ENCODE measurements around the gene SIGLEC6.

SIGLEC6 gene

GRCh38 chr19:51513968-51514367, 17.5 kb downstream of the SIGLEC6 start:
- DNase-seq: no peak
- no peaks in the 10 kb centered on the region for H3K27me3 ChIP-seq (replicated peaks; ENCODE audit: control insufficient read depth, insufficient read depth, low read length, poor library complexity, severe bottlenecking)

GRCh38 chr19:51511353-51511752, 20.1 kb downstream of the SIGLEC6 start:
- Histone ChIP-seq H3K9me3 (ENCODE audit: control insufficient read depth, low read length) (no peaks in the 10 kb centered on the region), H3K4me3 (ENCODE audit: insufficient read depth, low read depth, low read length, poor library complexity, severe bottlenecking) (no peak overlapping the region), H3K4me1 (ENCODE audit: control insufficient read depth, insufficient read depth, low read length, poor library complexity, severe bottlenecking) (no peaks in the 10 kb centered on the region), H3K27me3 (replicated peaks; ENCODE audit: control insufficient read depth, insufficient read depth, low read length, poor library complexity, severe bottlenecking) (peaks cover 5% of the 10 kb centered on the region), H3K36me3 (ENCODE audit: control insufficient read depth, insufficient read depth, low read length) (no peaks in the 10 kb centered on the region), H3K27ac (ENCODE audit: insufficient read depth, low read length, poor library complexity, severe bottlenecking) (no peak overlapping the region)
- no peak for DNase-seq

More at GRCh38 chr19:51513968-51514367, 17.5 kb downstream of the SIGLEC6 start:
- Histone ChIP-seq H3K27ac (ENCODE audit: insufficient read depth, low read length, poor library complexity, severe bottlenecking) (no peak overlapping the region), H3K9me3 (ENCODE audit: control insufficient read depth, low read length) (no peaks in the 10 kb centered on the region), H3K36me3 (ENCODE audit: control insufficient read depth, insufficient read depth, low read length) (no peaks in the 10 kb centered on the region), H3K4me3 (ENCODE audit: insufficient read depth, low read depth, low read length, poor library complexity, severe bottlenecking) (no peak overlapping the region), H3K4me1 (ENCODE audit: control insufficient read depth, insufficient read depth, low read length, poor library complexity, severe bottlenecking) (no peaks in the 10 kb centered on the region)

DNA sequence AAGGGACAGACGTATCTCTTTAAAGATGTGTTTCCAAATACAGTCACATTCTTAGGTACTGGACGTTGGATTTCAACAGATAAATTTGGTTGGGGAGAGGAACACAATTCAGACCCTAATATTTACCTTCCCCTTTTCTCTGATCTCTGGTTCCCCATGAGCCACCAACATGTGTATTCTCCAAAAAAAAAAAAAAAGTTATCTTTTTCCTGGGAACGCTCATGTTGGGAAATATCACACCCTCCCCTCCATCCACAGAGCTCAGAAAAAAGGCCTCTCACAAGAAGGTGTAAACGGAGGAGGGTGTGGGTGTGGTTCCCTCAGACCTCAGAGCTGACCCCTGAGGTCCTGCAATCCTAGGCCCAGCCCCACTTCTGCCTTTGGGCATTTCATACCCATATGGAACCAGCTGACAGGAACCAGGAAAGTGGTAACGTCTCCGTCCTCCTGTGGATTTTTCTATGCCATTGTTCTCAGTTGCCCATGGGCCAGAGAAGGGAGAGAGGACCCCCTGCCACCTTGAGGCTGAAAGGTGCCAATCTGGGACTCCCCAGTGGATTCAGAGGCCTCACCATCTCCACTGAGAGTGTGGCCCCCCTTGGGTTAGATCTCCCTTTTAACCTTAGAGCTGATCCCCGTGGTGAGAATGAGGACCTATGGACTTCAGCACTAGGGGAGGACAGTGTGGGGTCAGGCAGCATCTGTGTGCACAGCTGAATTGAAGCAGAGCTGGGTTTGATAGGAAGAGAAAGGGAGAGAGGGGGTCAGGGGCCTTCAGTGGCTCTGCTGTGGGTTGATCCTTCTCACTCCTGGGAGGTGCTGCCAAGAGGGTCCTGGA, 21.4 kb downstream of the SIGLEC6 start:
- Histone ChIP-seq H3K27me3 (replicated peaks; ENCODE audit: control insufficient read depth, insufficient read depth, low read length, poor library complexity, severe bottlenecking) (peaks cover 5% of the 10 kb centered on the region), H3K4me1 (ENCODE audit: control insufficient read depth, insufficient read depth, low read length, poor library complexity, severe bottlenecking) (no peaks in the 10 kb centered on the region), H3K9me3 (ENCODE audit: control insufficient read depth, low read length) (no peaks in the 10 kb centered on the region), H3K36me3 (ENCODE audit: control insufficient read depth, insufficient read depth, low read length) (no peaks in the 10 kb centered on the region), H3K4me3 (ENCODE audit: insufficient read depth, low read depth, low read length, poor library complexity, severe bottlenecking) (no peak overlapping the region), H3K27ac (ENCODE audit: insufficient read depth, low read length, poor library complexity, severe bottlenecking) (no peak overlapping the region)
- DNase-seq: no peak

GRCh38 chr19:51508059-51508733, 23.3 kb downstream of the SIGLEC6 start:
- no peak for DNase-seq
- no peaks in the 10 kb centered on the region for H3K36me3 ChIP-seq (ENCODE audit: control insufficient read depth, insufficient read depth, low read length)
- peaks cover 5% of the 10 kb centered on the region for H3K27me3 ChIP-seq (replicated peaks; ENCODE audit: control insufficient read depth, insufficient read depth, low read length, poor library complexity, severe bottlenecking)
- no peaks in the 10 kb centered on the region for H3K9me3 ChIP-seq (ENCODE audit: control insufficient read depth, low read length)
- no peak overlapping the region for H3K4me3 ChIP-seq (ENCODE audit: insufficient read depth, low read depth, low read length, poor library complexity, severe bottlenecking)
- H3K27ac ChIP-seq (ENCODE audit: insufficient read depth, low read length, poor library complexity, severe bottlenecking): no peak overlapping the region
- H3K4me1 ChIP-seq (ENCODE audit: control insufficient read depth, insufficient read depth, low read length, poor library complexity, severe bottlenecking): no peaks in the 10 kb centered on the region

- Histone ChIP-seq H3K4me3 (ENCODE audit: insufficient read depth, low read depth, low read length, poor library complexity, severe bottlenecking) (no peak overlapping the region), H3K4me1 (ENCODE audit: control insufficient read depth, insufficient read depth, low read length, poor library complexity, severe bottlenecking) (no peaks in the 10 kb centered on the region), H3K36me3 (ENCODE audit: control insufficient read depth, insufficient read depth, low read length) (no peaks in the 10 kb centered on the region), H3K27me3 (replicated peaks; ENCODE audit: control insufficient read depth, insufficient read depth, low read length, poor library complexity, severe bottlenecking) (peaks cover 5% of the 10 kb centered on the region), H3K27ac (ENCODE audit: insufficient read depth, low read length, poor library complexity, severe bottlenecking) (no peak overlapping the region), H3K9me3 (ENCODE audit: control insufficient read depth, low read length) (no peaks in the 10 kb centered on the region)
- no peak for DNase-seq
These were observed 23.8 kb downstream of the SIGLEC6 start for GRCh38 chr19:51507640-51508058.

GRCh38 chr19:51507192-51507591, 24.3 kb downstream of the SIGLEC6 start:
- H3K4me1 ChIP-seq (ENCODE audit: control insufficient read depth, insufficient read depth, low read length, poor library complexity, severe bottlenecking): no peaks in the 10 kb centered on the region
- DNase-seq: no peak
- H3K27ac ChIP-seq (ENCODE audit: insufficient read depth, low read length, poor library complexity, severe bottlenecking): no peak overlapping the region
- no peaks in the 10 kb centered on the region for H3K36me3 ChIP-seq (ENCODE audit: control insufficient read depth, insufficient read depth, low read length)
- H3K9me3 ChIP-seq (ENCODE audit: control insufficient read depth, low read length): no peaks in the 10 kb centered on the region
- H3K4me3 ChIP-seq (ENCODE audit: insufficient read depth, low read depth, low read length, poor library complexity, severe bottlenecking): no peak overlapping the region
- peaks cover 5% of the 10 kb centered on the region for H3K27me3 ChIP-seq (replicated peaks; ENCODE audit: control insufficient read depth, insufficient read depth, low read length, poor library complexity, severe bottlenecking)

GRCh38 chr19:51505904-51506303, 25.6 kb downstream of the SIGLEC6 start:
- H3K36me3 ChIP-seq (ENCODE audit: control insufficient read depth, insufficient read depth, low read length): no peaks in the 10 kb centered on the region
- no peak overlapping the region for H3K4me3 ChIP-seq (ENCODE audit: insufficient read depth, low read depth, low read length, poor library complexity, severe bottlenecking)
- peaks cover 5% of the 10 kb centered on the region for H3K27me3 ChIP-seq (replicated peaks; ENCODE audit: control insufficient read depth, insufficient read depth, low read length, poor library complexity, severe bottlenecking)
- no peak overlapping the region for H3K27ac ChIP-seq (ENCODE audit: insufficient read depth, low read length, poor library complexity, severe bottlenecking)
- DNase-seq: no peak
- H3K4me1 ChIP-seq (ENCODE audit: control insufficient read depth, insufficient read depth, low read length, poor library complexity, severe bottlenecking): no peaks in the 10 kb centered on the region
- no peaks in the 10 kb centered on the region for H3K9me3 ChIP-seq (ENCODE audit: control insufficient read depth, low read length)

DNA sequence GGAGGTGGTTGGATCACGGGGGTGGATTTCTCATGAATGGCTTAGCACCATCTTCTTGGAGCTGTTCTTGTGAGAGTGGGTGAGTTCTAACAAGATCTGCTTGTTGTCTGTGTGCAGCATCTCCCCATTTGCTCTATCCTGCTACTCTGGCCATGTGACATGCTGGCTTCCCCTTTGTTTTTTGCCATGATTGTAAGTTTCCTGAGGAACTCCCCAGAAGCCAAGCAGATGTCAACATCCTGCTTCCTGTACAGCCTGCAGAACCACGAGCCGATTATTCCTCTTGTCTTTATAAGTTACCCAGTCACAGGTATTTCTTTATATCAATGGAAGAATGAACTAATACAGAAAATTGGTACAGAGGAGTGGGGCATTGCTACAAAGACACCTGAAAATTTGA, 27.6 kb downstream of the SIGLEC6 start:
- no peaks in the 10 kb centered on the region for H3K36me3 ChIP-seq (ENCODE audit: control insufficient read depth, insufficient read depth, low read length)
- no peaks in the 10 kb centered on the region for H3K9me3 ChIP-seq (ENCODE audit: control insufficient read depth, low read length)
- H3K27me3 ChIP-seq (replicated peaks; ENCODE audit: control insufficient read depth, insufficient read depth, low read length, poor library complexity, severe bottlenecking): peaks cover 5% of the 10 kb centered on the region
- no peak for DNase-seq
- no peak overlapping the region for H3K27ac ChIP-seq (ENCODE audit: insufficient read depth, low read length, poor library complexity, severe bottlenecking)
- no peak overlapping the region for H3K4me3 ChIP-seq (ENCODE audit: insufficient read depth, low read depth, low read length, poor library complexity, severe bottlenecking)
- H3K4me1 ChIP-seq (ENCODE audit: control insufficient read depth, insufficient read depth, low read length, poor library complexity, severe bottlenecking): no peaks in the 10 kb centered on the region

DNA sequence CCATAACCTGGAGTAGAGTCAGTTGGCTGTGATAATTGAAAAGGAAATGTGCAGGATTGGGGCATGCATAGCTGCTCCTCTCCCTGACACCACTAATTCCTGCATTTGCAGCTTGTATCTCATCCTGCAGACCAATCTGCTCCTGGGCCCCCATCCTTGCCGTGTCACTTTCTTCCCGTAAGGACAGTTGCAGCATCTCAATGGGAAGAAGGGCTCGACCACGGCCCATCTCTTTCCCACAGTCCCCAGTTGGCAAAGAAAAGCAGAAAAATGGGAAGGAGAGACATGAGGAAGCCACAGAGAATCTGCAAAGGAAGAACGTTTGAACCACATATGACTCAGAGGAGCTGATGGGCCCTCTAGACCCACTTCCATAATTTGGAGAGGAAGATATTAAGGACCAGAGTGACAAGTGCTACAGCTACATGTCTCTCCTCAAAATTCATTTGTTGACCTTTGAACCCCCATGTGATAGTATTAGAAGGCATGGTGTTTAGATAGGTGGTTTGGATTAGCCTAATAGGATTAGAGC, 28.1 kb downstream of the SIGLEC6 start:
- Histone ChIP-seq H3K4me3 (ENCODE audit: insufficient read depth, low read depth, low read length, poor library complexity, severe bottlenecking) (no peak overlapping the region), H3K4me1 (ENCODE audit: control insufficient read depth, insufficient read depth, low read length, poor library complexity, severe bottlenecking) (no peaks in the 10 kb centered on the region), H3K36me3 (ENCODE audit: control insufficient read depth, insufficient read depth, low read length) (no peaks in the 10 kb centered on the region), H3K9me3 (ENCODE audit: control insufficient read depth, low read length) (no peaks in the 10 kb centered on the region), H3K27ac (ENCODE audit: insufficient read depth, low read length, poor library complexity, severe bottlenecking) (no peak overlapping the region), H3K27me3 (replicated peaks; ENCODE audit: control insufficient read depth, insufficient read depth, low read length, poor library complexity, severe bottlenecking) (no peaks in the 10 kb centered on the region)
- no peak for DNase-seq
